ENCODE data around the gene ZEB1.

Gene ZEB1

DNA sequence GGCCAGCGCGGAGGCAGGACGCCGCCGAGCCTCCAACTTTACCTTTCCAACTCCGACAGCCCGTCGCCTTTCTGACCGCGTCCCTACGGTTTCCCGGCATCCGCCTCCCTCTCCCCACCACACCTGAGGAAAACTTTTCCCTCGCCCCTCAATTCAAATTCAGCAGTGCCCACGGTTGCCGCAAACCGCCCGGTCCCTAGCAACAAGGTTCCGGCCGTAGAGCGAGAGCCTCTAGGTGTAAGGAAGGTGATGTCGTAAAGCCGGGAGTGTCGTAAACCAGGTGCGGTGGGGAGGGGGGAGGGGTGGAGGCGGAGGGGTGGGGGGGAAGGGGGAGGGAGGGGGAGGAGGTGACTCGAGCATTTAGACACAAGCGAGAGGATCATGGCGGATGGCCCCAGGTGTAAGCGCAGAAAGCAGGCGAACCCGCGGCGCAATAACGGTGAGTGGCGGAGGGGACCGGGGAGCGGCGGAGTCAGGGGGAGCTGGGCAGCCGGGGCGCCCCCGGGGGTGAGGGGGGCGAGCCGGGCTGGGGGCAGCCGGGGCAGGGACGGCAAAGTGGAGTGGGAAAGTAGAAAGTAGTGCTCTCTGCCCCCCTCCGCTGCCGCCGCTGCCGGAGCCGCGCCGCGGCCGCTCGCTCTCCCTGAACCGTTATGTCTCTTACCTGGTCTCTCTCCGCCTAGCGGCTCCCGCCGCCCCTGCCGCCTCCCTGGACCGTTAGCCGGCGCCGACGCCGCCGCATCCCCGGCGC, at the start of gene ZEB1:
TSS of gene ZEB1 (plus strand) at position 363 of the 748 bp plus-strand sequence. CDS start at position 382, 19 bp downstream.
- FAIRE-seq: peak; percentile 97
- peak; percentile 55 for DNase-seq (ENCODE audit: insufficient read length, low spot score)

GRCh38 chr10:31270954-31271353, 48.1 kb upstream of the ZEB1 start:
- no peak for FAIRE-seq
- no peak for DNase-seq (ENCODE audit: insufficient read length, low spot score)

DNA sequence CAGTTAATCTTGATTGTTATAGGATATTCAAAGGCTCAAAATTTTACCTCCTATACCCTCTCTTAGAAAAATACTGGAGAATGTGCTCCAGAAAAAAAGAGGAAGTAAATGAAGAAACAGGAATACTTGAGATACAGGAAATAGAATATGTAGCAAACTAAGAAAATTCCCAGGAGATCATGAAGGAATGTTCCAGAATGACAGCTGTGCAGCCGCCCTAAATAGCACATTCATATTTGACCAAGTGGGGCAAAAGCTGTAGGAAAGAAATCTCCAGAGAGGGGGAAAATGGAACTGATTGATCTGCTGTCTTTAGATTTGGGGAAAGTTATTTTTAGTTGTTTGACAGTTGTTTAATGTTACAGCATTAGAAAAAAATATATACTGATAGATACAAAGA, 46.2 kb upstream of the ZEB1 start:
- FAIRE-seq: no peak
- DNase-seq (ENCODE audit: insufficient read length, low spot score): no peak

DNA sequence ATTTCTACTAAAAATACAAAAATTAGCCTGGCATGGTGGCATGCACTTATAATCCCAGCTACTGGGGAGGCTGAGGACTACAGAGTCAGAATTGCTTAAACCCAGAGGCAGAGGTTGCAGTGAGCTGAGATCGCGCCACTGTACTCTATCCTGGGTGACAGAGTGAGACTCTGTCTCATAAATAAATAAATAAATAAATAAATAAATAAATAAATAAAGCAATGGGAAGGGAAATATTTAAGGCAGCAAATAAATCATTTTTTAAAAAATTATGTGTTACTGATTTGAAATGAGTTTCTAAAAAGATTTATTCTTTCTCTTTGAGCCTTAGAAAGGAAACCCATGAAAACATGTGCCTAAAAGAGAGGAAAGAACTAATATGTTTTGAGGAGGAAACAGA, 45.2 kb upstream of the ZEB1 start:
- DNase-seq (ENCODE audit: insufficient read length, low spot score) (no peak), FAIRE-seq (no peak)

GRCh38 chr10:31274310-31274709, 44.7 kb upstream of the ZEB1 start:
- FAIRE-seq (no peak), DNase-seq (ENCODE audit: insufficient read length, low spot score) (no peak)

DNA sequence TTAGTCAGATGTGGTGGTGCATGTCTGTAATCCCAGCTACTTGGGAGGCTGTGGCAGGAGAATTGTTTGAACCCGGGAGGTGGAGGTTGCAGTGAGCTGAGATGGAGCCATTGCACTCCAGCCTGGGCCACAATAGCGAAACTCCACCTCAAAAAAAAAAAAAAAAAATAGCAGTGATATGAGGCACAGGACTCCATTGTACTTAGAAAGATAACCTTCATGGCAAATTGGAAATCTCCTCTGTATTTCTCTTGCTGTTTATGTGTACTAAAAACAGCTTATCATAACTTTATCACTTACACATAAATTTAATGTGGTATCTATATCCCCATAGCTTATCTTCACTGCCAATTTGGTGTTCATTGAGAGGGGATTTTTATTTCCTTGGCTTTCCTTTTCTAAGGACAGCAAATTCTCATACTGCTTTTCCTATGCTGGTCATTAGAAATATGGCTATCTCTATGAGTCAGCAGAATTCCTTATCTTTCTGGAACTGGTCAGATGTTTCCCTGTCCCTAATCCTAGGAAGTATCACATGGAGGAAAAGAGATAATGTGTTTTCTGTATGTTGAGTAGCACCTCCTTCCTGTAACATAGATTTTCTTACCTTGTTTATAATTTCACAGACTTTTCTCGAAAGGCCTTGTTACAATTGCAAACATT, 40.6 kb upstream of the ZEB1 start:
- FAIRE-seq: no peak
- no peak for DNase-seq (ENCODE audit: insufficient read length, low spot score)

- DNase-seq (ENCODE audit: insufficient read length, low spot score) (no peak), FAIRE-seq (no peak)
These were observed 38.0 kb upstream of the ZEB1 start for GRCh38 chr10:31280972-31281371.

DNA sequence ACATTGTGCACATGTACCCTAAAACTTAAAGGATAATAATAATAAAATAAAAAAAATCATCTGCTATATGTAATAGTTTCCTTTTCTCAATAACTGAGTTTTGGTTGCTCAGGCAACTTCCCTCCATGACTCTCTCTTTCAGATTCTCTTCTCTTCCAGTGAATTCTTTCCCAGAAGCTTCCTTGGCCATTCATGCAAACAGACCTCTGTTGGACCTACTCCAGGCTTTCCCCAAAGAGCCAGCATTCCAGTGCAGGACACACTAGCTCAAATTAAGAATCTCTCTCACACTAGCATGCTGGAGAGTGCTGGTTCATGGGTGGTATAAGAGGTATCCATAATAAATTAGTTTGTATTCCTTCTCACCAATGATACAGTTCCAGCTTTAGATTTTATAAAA, 31.0 kb upstream of the ZEB1 start:
- no peak for DNase-seq (ENCODE audit: insufficient read length, low spot score)
- FAIRE-seq: no peak

DNA sequence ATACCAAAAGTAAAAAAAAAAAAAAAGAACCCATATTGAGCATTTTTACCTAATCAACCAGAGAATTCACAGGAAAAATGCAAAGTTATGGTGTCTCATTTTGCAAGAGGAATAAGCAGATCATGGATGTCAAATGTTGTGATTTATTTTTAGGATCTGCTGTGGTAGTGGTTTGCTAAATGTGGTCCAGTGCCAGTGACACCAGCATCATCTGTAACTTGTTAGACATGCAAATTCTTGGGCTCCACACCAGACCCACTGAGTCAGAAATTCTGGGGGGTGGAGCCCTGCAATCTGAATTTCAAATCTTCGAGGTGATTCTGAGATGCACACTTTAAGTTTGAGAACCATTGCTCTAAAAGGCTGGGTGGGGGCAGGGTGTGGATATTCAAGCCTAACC, 30.1 kb upstream of the ZEB1 start:
- DNase-seq (ENCODE audit: insufficient read length, low spot score) (no peak), FAIRE-seq (no peak)

- DNase-seq (ENCODE audit: insufficient read length, low spot score) (no peak), FAIRE-seq (no peak)
These were observed 28.6 kb upstream of the ZEB1 start for GRCh38 chr10:31290386-31290785.

DNA sequence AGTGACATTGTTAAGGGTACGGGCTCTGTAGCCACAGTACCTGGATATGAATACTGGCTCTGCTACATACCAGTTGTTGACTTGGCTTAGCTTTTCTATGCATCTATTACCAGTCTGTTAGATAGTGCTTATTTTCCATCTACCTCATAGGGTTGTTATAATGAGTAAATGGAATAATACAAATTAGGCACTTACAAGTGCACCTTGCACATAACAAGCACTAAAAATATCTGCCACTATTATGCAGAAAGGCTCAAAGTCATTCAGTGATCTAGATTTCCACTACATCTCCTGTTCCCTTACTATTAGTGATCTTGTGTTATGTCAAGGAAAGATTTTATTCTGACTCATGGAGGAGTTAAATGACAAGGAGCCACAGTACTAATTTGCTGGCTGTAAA, 27.9 kb upstream of the ZEB1 start:
- DNase-seq (ENCODE audit: insufficient read length, low spot score) (no peak), FAIRE-seq (no peak)

DNA sequence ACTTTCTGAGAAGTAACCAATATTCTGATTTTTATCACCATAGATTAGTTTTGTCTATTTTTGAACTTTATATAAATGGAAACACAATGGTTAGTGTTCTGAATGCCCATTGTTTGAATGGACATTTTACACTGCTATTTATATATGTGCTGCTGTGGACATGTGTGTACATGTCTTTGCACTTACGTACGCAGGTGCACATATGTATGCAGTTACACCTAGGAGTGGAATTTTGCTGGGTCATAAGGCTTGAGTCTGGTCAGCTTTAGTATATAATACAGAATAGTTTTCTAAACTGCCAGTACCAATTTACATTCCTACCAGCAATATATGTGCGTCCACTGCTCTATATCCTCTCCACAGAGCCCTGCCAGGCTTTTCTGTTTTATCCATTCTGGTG, 24.5 kb upstream of the ZEB1 start:
- FAIRE-seq (no peak), DNase-seq (ENCODE audit: insufficient read length, low spot score) (no peak)

GRCh38 chr10:31296754-31297153, 22.3 kb upstream of the ZEB1 start:
- DNase-seq (ENCODE audit: insufficient read length, low spot score) (no peak), FAIRE-seq (no peak)

DNA sequence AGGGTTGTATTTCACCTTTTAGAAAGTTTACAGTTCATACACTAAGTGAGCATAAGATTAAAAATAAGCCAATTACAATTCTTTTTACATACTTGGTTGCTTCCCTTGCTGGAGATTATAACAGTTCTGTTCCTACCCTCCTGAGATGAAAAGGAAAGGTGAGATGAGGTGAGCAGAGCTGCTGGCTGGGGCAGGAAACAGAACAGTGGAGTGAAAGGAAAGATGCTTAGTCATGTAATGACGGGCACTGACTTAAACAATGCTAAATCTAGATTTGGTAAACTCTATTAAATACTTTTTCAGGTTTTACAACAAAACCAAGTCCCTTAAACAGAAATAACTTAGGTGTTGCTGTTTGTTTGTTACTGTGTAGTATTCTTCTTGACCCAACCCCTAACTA, 19.9 kb upstream of the ZEB1 start:
- DNase-seq (ENCODE audit: insufficient read length, low spot score) (no peak), FAIRE-seq (no peak)

- FAIRE-seq: no peak
- DNase-seq (ENCODE audit: insufficient read length, low spot score): no peak
These were observed 15.8 kb upstream of the ZEB1 start for GRCh38 chr10:31303212-31303611.

- FAIRE-seq: no peak
- DNase-seq (ENCODE audit: insufficient read length, low spot score): no peak
These were observed 14.6 kb upstream of the ZEB1 start for GRCh38 chr10:31304291-31304970.

DNA sequence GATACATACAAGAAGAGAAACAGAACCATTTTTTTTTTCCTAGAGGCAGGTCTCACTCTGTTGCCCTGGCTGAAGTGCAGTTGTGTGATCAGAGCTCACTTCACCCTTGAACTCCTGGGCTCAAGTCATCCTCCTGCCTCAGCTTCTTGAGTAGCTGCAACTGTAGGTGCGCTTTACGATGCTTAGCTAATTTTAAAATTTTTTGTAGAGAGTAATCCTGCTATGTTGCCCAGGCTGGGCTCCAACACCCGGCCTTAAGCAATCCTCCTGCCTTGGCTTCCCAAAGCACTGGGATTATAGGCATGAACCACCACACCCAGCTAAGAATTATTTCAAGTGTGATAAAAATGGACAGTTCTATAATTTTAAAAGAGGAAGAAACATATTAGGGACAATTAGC, 5.6 kb upstream of the ZEB1 start:
- FAIRE-seq (no peak), DNase-seq (ENCODE audit: insufficient read length, low spot score) (no peak)

DNA sequence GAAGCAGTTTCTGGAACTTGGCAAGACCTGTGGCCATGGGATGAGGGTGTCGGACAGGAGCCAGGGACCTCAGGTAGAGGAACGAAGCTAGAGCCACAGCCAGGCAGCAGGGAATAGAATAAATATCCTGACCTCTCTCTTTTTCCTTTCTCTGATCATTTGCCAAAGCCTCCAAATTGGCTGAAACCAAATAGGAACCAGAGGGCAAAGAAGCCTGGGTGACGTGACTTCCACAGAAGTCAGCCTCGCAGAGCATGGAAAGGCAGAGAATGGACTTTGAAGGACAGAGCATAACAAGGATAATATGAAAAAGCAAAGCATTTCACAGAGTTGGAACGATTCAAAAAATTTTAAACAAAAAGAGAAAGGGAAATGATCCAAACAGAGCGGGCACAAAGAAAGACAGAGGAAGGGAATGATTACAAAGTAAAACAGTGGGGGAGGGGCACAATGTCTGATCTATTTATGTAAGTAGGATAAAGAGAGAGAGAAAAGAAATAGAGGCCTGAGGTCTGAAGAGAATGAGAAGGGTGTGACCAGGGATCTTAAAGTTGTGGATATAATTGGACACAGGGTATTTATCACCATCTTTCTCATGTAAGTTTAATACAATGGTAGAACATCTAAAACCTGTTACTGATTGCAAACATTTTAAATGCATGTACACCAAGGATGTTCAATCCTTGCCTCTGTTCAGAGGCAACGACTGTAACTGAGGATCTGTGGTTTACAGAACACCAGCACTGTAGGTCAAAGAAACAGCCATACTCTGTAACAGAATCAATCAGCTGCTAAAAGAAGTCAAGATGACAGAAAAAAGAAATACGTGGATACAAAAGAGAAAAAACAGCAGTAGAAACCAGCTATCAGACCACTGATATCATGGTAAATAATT, 4.5 kb upstream of the ZEB1 start:
- FAIRE-seq (no peak), DNase-seq (ENCODE audit: insufficient read length, low spot score) (no peak)

- no peak for FAIRE-seq
- DNase-seq (ENCODE audit: insufficient read length, low spot score): no peak
These were observed 3.6 kb upstream of the ZEB1 start for GRCh38 chr10:31315453-31315852.

DNA sequence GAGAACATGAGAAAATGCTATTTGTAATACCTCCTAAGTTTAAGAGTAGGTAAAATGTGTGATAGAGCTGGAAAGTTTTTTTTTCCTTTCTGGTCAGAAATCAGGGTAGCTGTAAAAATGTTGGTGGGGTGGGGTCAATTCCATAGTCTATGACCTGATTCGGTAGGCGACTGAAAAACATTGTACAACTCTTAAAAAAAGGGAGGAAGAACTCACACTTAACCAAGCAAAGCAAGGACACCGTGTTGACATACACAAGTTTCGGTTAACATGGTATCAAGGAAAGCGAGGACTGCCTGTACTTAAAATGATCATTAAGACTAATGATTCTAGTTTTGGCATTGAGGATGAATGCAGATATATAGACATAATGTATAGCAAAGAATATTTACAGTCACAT, 1.8 kb upstream of the ZEB1 start:
- peak; percentile 45 for FAIRE-seq
- DNase-seq (ENCODE audit: insufficient read length, low spot score): no peak

All from GM19239 (cell line).